Natural killer cell (primary cell): ENCODE data around the gene MAP3K10. TPM values are rescaled to one million over a fixed set of nuclear protein-coding genes. Genes with fewer than 3 reads are reported as not detected.

ENCODE experiments used
- ATAC-seq, 3 donors: fragments of 150-1000 bp in 2 of 3; fragments of 200-7000 bp in 1 of 3; cut with Tn5 transposase; 1 replicate in 1 of 3; 2 replicates in 2 of 3; pipeline ENCODE4 v1.10.0; 2021; ENCODE audit warnings: mild to moderate bottlenecking in 2 of 3, moderate library complexity in 2 of 3
- DNase-seq, 2 donors: peaks; one replicate each; pipeline versions ENCODE4 v3.0.0 to v3.0.0-alpha.2; 2013 to 2021; ENCODE audit warnings: mixed read lengths in 1 of 2
- H3K27ac ChIP-seq: one replicate; pipeline ENCODE4 v1.5.1; 2013; ENCODE audit warnings: mild to moderate bottlenecking, low read length
- H3K27me3 ChIP-seq: one replicate; pipeline ENCODE4 v1.6.1; 2013; ENCODE audit warnings: low read length; ENCODE audit not compliant: control insufficient read depth, insufficient read depth
- H3K36me3 ChIP-seq: one replicate; pipeline ENCODE4 v1.6.1; 2013; ENCODE audit warnings: low read length; ENCODE audit not compliant: control insufficient read depth, insufficient read depth
- H3K4me1 ChIP-seq: one replicate; pipeline ENCODE4 v1.6.1; 2013; ENCODE audit warnings: low read length; ENCODE audit not compliant: control insufficient read depth, insufficient read depth
- H3K4me3 ChIP-seq: one replicate; pipeline ENCODE4 v1.5.1; 2013; ENCODE audit warnings: low read length
- H3K9me3 ChIP-seq: one replicate; pipeline ENCODE4 v1.6.1; 2013; ENCODE audit warnings: low read length; ENCODE audit not compliant: control insufficient read depth, insufficient read depth
- H3K27ac Mint-ChIP-seq, 2 donors: one replicate each; pipeline ENCODE4 v1.8.0; 2022; ENCODE audit warnings: mild to moderate bottlenecking in 2 of 2, mixed read lengths in 2 of 2, moderate library complexity in 1 of 2
- H3K27me3 Mint-ChIP-seq, 2 donors: one replicate each; pipeline ENCODE4 v1.8.0; 2022; ENCODE audit warnings: low read depth in 2 of 2, mixed read lengths in 2 of 2
- H3K36me3 Mint-ChIP-seq: one replicate; pipeline ENCODE4 v1.8.0; 2022; ENCODE audit warnings: mixed read lengths
- H3K4me1 Mint-ChIP-seq, 2 donors: one replicate each; pipeline ENCODE4 v1.8.0; 2022; ENCODE audit warnings: mixed read lengths in 2 of 2
- H3K4me3 Mint-ChIP-seq: one replicate; pipeline ENCODE4 v1.8.0; 2022; ENCODE audit warnings: mild to moderate bottlenecking, moderate library complexity, mixed read lengths
- H3K9me3 Mint-ChIP-seq, 2 donors: one replicate each; pipeline ENCODE4 v1.8.0; 2022; ENCODE audit warnings: mixed read lengths in 2 of 2
- WGBS: methylation state at CpG from one replicate; pipeline ENCODE4 v1.1.7; 2013; ENCODE audit warnings: missing lambda C conversion rate; ENCODE audit not compliant: insufficient coverage; 5-methylcytosine and 5-hydroxymethylcytosine counted together
- intact Hi-C: fragments of 100-400 bp; cut with micrococcal nuclease; formaldehyde crosslinking; loops from one replicate; pipeline ENCODE4 v1.14.2; 2022
- total RNA-seq, 4 donors: library from RNA; stranded (reverse); fragments of 120-200 nt in 1 of 4; gene quantifications; one replicate each; pipeline versions ENCODE4 v1.2.3 to v1.2.4, GENCODE V29; 2013 to 2022
- TF ChIP-seq, protein P1 (sequence below): fragments of 200-600 bp; IDR thresholded peaks from one replicate; pipeline ENCODE4 v1.8.0; 2022; ENCODE audit warnings: antibody characterized with exemption

The MAP3K10 gene
- total RNA-seq, 3 donors from 2014 or later (not counting 1 experiment from before 2014, with no cell fraction given), result 27.1 to 39.0 (median 36.0) TPM

DNA sequence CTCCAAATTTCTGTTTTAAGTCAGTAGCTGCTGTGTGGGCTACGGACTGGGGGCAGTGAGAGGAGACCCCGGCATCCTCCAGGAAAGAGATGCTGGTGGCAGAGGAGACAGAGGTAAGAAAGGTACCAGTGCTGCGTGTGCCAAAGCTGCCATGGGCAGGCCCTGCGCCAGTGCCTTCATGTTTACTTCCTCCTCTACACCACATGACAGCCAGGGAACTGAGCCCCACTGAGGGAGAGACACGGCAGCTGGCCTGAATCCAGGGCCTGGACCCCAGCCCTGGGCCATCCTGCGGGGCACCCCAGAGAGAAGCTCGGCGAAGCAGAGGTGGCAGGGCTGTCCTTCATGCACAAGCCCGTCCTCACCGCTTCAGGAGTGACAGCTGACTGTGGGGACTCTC, 58.0 kb downstream of the MAP3K10 start:
- H3K27me3 ChIP-seq, result no peaks in the 10 kb centered on the region
- no peaks in the 10 kb centered on the region for H3K4me1 ChIP-seq
- H3K27me3 Mint-ChIP-seq, result no peaks in the 10 kb centered on the region
- DNase-seq (no peak), ATAC-seq (no peak)
- peaks cover 47 to 56% of the 10 kb centered on the region in 2 donors for H3K4me1 Mint-ChIP-seq
- H3K4me3 ChIP-seq, result no peak overlapping the region
- intact Hi-C loops, result no loop called here
- WGBS, result 77% methylated on average over 10 of the region's 10 CpGs
- TF ChIP-seq, protein P1, sequence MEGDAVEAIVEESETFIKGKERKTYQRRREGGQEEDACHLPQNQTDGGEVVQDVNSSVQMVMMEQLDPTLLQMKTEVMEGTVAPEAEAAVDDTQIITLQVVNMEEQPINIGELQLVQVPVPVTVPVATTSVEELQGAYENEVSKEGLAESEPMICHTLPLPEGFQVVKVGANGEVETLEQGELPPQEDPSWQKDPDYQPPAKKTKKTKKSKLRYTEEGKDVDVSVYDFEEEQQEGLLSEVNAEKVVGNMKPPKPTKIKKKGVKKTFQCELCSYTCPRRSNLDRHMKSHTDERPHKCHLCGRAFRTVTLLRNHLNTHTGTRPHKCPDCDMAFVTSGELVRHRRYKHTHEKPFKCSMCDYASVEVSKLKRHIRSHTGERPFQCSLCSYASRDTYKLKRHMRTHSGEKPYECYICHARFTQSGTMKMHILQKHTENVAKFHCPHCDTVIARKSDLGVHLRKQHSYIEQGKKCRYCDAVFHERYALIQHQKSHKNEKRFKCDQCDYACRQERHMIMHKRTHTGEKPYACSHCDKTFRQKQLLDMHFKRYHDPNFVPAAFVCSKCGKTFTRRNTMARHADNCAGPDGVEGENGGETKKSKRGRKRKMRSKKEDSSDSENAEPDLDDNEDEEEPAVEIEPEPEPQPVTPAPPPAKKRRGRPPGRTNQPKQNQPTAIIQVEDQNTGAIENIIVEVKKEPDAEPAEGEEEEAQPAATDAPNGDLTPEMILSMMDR, result no peak
- H3K4me3 Mint-ChIP-seq, result no peak overlapping the region
- H3K36me3 ChIP-seq, result peaks cover 27% of the 10 kb centered on the region
- H3K27ac ChIP-seq, result no peak overlapping the region
- no peak overlapping the region for H3K27ac Mint-ChIP-seq
- H3K36me3 Mint-ChIP-seq, result peaks cover 6% of the 10 kb centered on the region
- no peaks in the 10 kb centered on the region for H3K9me3 Mint-ChIP-seq
- no peaks in the 10 kb centered on the region for H3K9me3 ChIP-seq

DNA sequence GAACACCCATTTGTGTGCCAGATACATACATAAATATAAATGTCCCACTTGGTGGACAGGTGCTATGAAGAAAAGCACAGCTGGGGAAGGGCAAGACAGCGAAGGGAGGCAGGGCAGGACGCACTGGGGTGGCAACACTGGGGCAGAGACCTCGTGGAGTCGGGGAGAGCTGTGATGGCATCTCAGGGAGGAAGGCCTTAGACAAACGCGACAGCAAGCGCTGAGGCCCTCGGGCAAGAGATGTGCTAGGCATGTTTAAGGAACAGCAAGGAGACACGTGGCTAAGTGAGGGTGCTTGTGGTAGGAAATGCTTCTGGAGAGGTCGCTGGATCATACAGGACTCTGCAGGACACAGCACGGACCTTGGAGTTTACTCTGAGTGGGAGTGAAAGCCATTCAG, 58.6 kb downstream of the MAP3K10 start:
- Mint-ChIP-seq H3K4me3 (no peak overlapping the region), H3K27ac (peak overlapping the region in 1 of 2 donors; percentile 18), H3K36me3 (peaks cover 6% of the 10 kb centered on the region), H3K9me3 (no peaks in the 10 kb centered on the region), H3K4me1 (peaks cover 42 to 53% of the 10 kb centered on the region in 2 donors), H3K27me3 (no peaks in the 10 kb centered on the region)
- no peak for DNase-seq
- no peak for ATAC-seq
- Histone ChIP-seq H3K4me1 (no peaks in the 10 kb centered on the region), H3K27me3 (no peaks in the 10 kb centered on the region), H3K36me3 (peaks cover 30% of the 10 kb centered on the region), H3K27ac (no peak overlapping the region), H3K9me3 (no peaks in the 10 kb centered on the region), H3K4me3 (no peak overlapping the region)
- whole genome bisulfite sequencing, result 87% methylated on average over 11 of the region's 11 CpGs
- intact Hi-C loops, result no loop called here
- TF ChIP-seq, protein P1, result no peak

- no peak overlapping the region for H3K27ac ChIP-seq
- H3K36me3 ChIP-seq, result peaks cover 44% of the 10 kb centered on the region
- H3K4me1 ChIP-seq, result no peaks in the 10 kb centered on the region
- no peak overlapping the region for H3K4me3 ChIP-seq
- no peaks in the 10 kb centered on the region for H3K27me3 ChIP-seq
- Mint-ChIP-seq H3K9me3 (no peaks in the 10 kb centered on the region), H3K27ac (peak overlapping the region in 1 of 2 donors; percentile 20), H3K4me3 (no peak overlapping the region), H3K4me1 (peaks cover 43 to 60% of the 10 kb centered on the region in 2 donors), H3K36me3 (peaks cover 6% of the 10 kb centered on the region), H3K27me3 (no peaks in the 10 kb centered on the region)
- no peak for DNase-seq
- no peaks in the 10 kb centered on the region for H3K9me3 ChIP-seq
- no peak for ATAC-seq
- TF ChIP-seq, protein P1, result no peak
- intact Hi-C loops, result no loop called here
Observed at GRCh38 chr19:40251244-40251643, 60.0 kb downstream of the MAP3K10 start.

GRCh38 chr19:40251991-40252390, 60.8 kb downstream of the MAP3K10 start:
- Mint-ChIP-seq H3K9me3 (no peaks in the 10 kb centered on the region), H3K4me1 (peaks cover 40 to 63% of the 10 kb centered on the region in 2 donors), H3K27me3 (no peaks in the 10 kb centered on the region), H3K4me3 (no peak overlapping the region), H3K36me3 (peaks cover 6% of the 10 kb centered on the region), H3K27ac (peak overlapping the region in 1 of 2 donors; percentile 37)
- DNase-seq (no peak), ATAC-seq (no peak)
- intact Hi-C loops, result no loop called here
- Histone ChIP-seq H3K9me3 (no peaks in the 10 kb centered on the region), H3K36me3 (peaks cover 50% of the 10 kb centered on the region), H3K27me3 (no peaks in the 10 kb centered on the region), H3K4me1 (no peaks in the 10 kb centered on the region), H3K4me3 (no peak overlapping the region), H3K27ac (no peak overlapping the region)
- WGBS, result 89% methylated on average over 3 of the region's 4 CpGs
- TF ChIP-seq, protein P1, result no peak
